GM19324 (cell line): ENCODE data around the gene YWHAH.

Source experiments
- ATAC-seq: cut with Tn5 transposase; IDR thresholded peaks from one replicate; pipeline ENCODE4 v1.9.1; 2021; ENCODE audit warnings: mild to moderate bottlenecking, moderate library complexity; ENCODE audit not compliant: unreplicated experiment, low FRiP score

YWHAH gene

DNA sequence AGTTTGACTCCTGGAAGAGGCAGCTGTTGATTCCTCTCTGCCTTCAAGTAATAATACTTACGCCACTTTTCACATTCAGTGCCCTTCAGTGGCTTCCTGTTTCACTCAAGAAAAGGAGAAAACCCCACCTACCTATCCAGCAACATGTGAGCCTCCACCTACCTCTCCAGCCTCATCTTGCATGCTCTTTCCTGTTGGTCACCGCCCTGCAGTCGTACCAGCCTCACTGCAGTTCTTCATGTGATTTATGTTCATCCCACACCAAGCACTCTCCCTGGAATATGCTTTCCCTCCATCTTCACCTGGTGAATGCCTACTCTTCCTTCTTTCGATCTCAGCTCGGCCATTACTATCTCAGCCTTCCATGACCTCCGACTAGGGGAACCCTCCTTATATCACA lies 21.8 kb upstream of the YWHAH start:
- ATAC-seq: no peak

- no peak for ATAC-seq
Observed at GRCh38 chr22:31923136-31923535, 21.2 kb upstream of the YWHAH start.

GRCh38 chr22:31923747-31924146 lies 20.6 kb upstream of the YWHAH start:
- no peak for ATAC-seq

GRCh38 chr22:31925056-31925455 lies 19.3 kb upstream of the YWHAH start:
- ATAC-seq: no peak

DNA sequence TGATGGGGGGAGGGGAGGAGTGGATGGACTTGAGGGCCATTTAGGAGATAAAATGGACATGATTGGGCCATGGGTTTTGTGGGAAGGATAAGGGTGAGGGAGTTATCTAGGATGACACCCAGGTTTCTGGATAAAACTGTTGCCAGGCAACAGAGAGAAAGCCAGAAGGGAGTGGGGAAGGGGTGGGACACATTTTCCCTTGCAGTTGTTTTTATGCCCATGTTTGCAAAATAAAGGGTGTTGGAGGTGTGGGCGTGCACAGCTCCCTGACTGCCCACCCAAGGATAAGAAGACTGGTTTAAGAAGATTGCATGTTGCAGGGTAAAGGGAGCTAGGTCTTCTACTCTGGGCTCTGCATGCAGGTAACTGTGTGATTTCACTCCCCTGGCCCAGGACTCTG lies 18.3 kb upstream of the YWHAH start:
- ATAC-seq: no peak

DNA sequence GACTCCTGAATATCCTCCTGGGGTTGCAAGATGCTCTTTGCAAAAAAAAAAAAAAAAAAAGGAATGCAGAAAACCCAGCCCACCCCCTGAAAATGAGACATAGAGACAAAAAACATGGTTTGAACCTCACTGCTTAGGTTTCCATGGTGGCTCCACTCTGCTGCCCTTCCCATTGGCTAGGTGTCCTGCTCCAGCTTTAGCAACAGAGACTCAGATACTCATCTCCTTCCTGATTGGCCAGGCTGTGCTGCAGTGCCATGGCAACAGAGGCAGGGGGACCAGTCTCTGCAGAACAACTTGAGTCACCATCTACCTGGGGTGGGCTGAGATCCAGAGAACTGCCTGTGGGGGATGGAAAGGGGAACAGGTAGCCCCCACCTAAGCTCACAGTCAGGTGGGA lies 17.4 kb upstream of the YWHAH start:
- ATAC-seq: no peak

DNA sequence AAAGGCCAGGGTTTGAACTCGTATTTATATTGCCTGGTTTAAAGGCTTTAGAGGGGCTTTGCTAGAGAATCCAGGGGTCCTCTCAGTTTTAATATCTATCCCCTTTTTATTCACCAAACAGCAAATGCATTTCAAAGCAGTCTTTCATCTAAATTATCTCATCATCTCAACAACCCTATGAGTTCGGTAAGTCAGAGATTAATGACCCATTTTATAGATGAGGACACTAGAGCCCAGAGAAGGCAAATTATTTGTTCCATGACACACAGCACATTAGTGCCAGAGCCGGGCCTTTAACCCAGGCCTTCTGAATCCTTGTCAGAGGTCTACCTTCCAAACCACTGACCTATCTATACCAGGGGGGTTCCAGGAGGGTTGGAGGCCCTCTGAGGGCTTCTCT lies 16.8 kb upstream of the YWHAH start:
- ATAC-seq: no peak

DNA sequence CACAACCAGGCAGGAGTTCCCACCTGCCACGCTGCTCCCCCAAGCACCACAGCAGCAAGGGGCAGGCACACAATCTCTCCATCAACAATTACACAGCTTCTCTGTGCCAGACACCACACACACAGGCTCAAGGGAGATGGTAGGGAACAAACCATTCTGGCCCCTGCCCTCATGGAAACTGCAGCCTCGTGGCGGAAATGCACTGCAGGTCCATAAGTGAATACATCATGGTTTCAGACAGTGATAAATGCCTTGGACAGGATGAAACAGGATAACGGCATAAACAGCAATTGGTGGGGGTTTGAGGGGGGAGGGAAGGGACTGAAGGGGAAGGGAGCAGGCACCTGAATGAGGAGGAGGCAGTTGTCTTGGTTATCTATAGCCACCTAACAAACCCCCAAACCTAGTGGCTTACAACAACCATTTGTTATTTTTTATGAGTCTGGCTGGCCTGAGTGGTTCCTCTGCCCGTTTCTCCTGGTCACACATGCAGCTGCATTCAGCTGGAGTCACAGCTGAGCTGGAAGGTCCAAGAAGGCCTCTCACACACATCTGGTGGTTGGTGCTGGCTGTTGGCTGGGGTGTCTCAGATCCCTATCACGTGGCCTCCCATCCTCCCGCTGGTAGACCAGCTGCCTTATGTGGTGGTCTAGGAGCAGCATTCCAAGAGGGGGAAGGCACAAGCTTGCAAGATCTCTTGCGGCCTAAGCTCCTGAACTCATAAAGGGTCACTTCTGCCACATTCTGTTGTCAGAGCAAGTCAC lies 15.0 kb upstream of the YWHAH start:
- ATAC-seq: no peak

DNA sequence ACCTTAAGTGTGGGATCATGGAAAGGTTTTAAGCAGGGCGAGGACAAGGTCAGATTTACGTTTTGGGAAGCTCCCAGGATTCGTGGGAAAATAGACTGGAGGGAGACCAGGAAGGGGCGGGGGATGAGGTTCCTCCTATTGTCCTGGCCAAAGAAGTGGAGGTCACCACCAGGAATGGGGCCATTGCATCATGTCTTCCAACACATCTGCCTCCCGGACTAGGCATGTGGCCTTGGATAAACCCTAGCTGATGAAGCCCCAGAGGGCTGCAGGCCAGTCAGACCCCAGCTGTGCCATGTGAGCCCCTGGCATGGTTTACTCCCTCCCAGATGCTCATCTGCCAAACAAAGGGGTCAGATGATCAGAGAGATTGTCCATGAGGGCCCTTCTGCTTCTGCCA lies 11.5 kb upstream of the YWHAH start:
- ATAC-seq: no peak

DNA sequence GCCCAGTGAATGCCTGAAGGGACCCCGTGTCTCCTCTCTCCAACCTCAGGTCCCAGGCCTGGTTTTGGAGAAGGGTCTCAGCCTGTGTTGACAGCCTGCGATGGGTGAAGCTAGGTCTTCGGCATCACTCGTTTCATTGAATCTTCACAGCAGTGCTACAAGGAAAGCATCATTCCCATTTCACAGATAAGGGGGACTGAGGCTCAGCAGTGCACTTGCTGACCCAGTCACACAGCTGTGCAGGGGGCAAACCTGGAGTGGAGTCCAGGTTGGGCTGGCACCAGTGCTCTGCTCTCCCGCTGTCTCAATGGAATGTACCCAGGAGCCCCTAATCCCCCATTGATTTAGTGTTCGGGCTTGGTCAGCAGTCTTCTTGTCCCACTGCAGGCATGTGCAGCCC lies 10.9 kb upstream of the YWHAH start:
- ATAC-seq: no peak

DNA sequence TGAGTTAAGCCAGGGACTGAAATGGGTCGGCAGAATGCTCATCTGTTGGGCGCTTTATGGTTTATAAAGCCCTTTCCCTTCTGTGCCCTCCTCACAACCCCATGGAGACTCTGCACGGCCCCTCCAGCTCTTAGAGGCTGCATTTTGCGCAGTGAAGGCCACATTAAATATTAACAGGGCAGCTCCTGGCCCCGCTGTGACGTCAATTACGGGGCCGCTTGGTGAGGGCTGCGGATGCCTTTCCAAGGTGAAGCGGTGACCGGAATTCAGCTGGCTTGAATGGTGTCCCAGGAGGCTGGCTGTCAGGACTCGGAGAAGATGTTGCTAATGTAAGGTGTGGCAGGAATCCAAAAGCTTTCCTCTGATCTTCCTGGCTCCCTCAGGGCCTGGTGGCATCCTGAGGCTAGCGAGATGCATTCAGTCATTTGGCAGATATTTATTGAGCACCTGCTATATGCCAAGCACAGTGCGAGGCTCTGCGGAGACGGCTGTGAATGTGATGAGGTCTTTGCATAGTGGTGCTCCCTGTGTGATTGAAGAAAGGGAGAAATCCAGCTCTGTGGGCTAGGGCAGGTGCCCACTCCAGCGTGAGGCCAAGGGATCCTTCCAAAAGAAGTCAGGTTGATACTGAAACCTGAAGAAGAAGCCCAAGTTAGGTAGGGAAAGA lies 10.4 kb upstream of the YWHAH start:
- no peak for ATAC-seq

GRCh38 chr22:31935961-31936635 lies 8.2 kb upstream of the YWHAH start:
- no peak for ATAC-seq

DNA sequence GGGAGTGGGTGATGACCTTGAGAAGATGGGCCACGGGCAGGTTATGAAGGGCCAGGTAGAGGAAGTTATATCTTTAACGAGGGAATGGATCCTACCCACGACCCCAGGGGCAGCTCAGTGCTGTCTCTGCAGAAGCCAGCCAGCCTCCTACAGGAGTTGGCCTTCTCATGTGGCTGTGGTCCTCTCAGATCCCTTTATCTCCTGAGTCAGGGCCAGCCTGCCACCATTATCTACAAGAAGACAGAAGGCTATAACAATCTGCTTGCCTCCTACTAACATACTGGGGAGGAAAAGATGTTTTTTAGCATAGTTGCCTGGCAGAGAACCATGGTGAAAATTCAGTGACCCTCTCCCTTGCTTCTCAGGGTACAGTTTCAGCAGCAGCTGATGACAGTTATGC lies 7.0 kb upstream of the YWHAH start:
- ATAC-seq: no peak

DNA sequence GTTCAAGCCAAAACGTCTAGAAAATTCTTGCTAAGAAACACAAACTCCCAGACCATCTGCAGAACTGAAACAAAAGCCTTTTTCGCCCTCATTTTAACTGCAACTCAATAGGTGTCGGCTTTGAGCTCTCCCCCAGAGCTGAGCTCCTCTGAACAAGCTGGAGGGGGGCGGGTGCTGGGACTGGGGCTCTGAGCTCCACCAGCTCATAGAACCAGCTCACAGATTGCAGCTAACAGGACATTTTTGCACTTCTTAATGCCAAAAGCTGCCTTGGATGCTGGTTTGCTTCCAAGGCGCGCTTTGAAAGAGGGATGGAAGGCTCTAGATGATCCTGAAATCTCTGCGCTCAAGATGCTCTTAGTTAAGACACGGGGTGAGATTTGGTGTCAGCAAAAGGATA lies 6.0 kb upstream of the YWHAH start:
- ATAC-seq: no peak

DNA sequence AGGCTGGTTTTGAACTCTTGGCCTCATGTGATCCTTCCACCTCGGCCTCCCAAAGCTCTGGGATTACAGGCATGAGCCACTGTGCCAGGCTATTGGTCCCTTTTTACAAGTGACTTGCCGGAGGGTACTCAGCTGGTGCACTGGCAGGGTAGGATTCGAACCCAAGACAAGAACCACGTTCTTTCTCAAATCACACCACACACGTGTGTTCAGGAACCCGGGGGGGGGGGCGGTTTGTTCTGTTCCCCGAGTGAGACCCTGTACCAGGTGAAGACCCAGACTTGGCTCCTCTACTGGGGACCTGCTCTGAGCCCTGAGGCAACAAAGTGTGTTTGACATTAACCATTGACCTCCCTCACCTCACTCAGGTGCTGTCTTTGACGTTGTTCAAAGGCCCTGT lies 3.8 kb upstream of the YWHAH start:
- ATAC-seq: no peak

GRCh38 chr22:31942091-31942490 lies 2.2 kb upstream of the YWHAH start:
- no peak for ATAC-seq

GRCh38 chr22:31943206-31943977 lies 943 bp upstream of the YWHAH start:
- no peak for ATAC-seq

GRCh38 chr22:31944700-31945442 lies 536 bp downstream of the YWHAH start:
- peak; percentile 37 for ATAC-seq

DNA sequence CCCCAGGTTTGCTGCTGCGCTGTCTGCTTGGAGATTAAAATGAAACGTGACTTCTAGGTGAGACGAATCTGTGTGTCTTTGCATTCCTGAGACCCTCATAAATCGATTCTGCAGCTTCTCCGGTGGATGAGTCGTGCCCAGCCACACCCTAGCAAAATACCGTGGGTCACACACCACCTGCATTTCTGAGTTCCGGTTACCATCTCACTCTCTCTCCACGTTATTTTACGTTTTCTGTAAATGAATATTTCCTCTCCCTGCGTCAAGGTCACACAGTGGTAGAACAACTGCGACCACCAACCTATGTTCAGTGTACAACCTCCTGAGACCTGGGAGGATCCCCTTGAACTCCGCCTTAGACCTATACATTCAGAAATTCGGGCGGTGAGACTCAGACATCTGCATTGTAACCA lies 1.1 kb downstream of the YWHAH start:
- ATAC-seq: no peak

DNA sequence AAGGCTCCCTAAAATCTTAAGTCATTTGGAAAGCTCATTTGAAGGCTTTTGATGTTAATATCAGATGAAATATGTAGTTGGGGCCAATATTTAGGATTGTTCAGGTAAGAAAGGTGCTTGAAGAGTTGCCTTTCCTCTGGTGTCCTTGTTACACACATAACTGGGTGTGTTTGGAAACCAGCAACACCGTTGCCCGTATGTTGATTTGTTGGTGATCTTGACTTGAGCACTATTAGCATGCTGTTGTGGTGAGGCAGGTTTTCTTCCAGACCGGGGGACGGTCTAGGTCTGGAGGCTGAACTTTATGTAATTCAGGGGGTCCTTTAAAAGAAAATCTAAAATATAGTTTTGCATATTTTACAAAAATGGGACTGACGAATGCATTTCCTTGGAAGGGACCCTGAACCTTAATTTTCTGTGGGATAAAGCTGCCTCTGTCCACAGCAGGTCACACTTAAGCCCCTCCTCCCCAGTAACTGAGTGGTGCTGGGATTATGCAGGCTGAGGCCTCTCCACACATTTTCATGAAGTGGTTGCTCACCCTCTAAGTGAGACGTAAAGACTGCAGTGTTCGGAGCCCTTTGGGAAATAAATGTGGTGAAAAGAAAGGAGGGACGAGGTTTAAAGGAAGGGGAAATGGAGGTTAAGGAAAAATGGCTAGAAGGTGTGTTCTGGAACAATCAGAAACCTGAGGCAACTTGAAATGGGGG lies 1.8 kb downstream of the YWHAH start:
- no peak for ATAC-seq
